ENCODE measurements around the gene ZNF740.
A peak's percentile ranks its signal among the peaks of the same experiment; 100 is the strongest.

DNA sequence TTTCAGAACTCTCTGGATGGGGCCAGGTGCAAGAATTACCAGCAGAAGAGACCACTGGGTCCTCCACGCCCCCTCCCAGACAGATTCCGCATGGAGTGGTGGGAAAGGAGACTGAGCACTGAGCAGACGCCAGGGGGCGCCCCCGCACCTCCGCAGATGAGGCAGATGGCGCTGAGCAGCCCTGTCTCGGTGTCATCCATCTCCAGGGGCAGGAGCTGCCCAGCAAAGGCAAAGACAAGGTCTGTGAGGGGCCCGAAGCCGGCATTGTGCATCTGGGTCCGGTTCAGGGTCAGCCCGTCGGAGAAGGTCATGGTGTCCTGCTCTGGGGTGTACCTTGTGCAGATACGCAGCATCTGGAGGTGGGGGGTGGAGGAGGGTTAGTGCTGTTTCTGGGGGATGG is 32.8 kb downstream of the ZNF740 start:
- TF ChIP-seq EZH2 (IDR thresholded peaks at IDR 0.05; ENCODE audit: borderline replicate concordance, low read length): no peak
- TF ChIP-seq, protein P1, sequence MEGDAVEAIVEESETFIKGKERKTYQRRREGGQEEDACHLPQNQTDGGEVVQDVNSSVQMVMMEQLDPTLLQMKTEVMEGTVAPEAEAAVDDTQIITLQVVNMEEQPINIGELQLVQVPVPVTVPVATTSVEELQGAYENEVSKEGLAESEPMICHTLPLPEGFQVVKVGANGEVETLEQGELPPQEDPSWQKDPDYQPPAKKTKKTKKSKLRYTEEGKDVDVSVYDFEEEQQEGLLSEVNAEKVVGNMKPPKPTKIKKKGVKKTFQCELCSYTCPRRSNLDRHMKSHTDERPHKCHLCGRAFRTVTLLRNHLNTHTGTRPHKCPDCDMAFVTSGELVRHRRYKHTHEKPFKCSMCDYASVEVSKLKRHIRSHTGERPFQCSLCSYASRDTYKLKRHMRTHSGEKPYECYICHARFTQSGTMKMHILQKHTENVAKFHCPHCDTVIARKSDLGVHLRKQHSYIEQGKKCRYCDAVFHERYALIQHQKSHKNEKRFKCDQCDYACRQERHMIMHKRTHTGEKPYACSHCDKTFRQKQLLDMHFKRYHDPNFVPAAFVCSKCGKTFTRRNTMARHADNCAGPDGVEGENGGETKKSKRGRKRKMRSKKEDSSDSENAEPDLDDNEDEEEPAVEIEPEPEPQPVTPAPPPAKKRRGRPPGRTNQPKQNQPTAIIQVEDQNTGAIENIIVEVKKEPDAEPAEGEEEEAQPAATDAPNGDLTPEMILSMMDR (IDR thresholded peaks at IDR 0.05; ENCODE audit: low read length): peak; percentile 96
